BJ (cell line): ENCODE measurements around the gene PRKD1. TPM values are rescaled to one million over a fixed set of nuclear protein-coding genes. Genes with fewer than 3 reads are reported as not detected.
"Not testable (repeated sequence)": the region's sequence is repeated elsewhere in the genome, so short reads cannot be mapped to it uniquely, and the experiment has no call there.

Experiments used
- CTCF ChIA-PET: fragments of 350-600 bp; formaldehyde crosslinking; extraction: SDS; loops from one replicate; lab custom pipeline; 2021; ENCODE audit warnings: antibody characterized with exemption, inconsistent platforms; lab: Yijun Ruan, JAX
- POLR2A ChIA-PET: fragments of 300-600 bp; sonication (Branson Sonifier 250); formaldehyde crosslinking; extraction: SDS; loops from one replicate; lab custom pipeline; 2021; ENCODE audit warnings: antibody characterized with exemption; lab: Charles Lee
- DNase-seq: peaks from one replicate; pipeline ENCODE4 v3.0.0-alpha.2; 2011; ENCODE audit warnings: low read depth
- H3K27me3 ChIP-seq: 2 replicates; pipeline ENCODE4 v1.6.0; 2011; ENCODE audit warnings: low read length; ENCODE audit not compliant: control insufficient read depth, insufficient read depth
- H3K36me3 ChIP-seq: 2 replicates; pipeline ENCODE4 v1.5.1; 2011; ENCODE audit warnings: low read length; ENCODE audit not compliant: control insufficient read depth, insufficient read depth
- H3K4me3 ChIP-seq: 2 replicates; pipeline ENCODE4 v1.5.1; 2011; ENCODE audit warnings: low read depth, mild to moderate bottlenecking, control low read depth, low read length
- CTCF ChIP-seq: IDR thresholded peaks from 2 replicates; pipeline ENCODE4 v1.5.1; 2011; ENCODE audit warnings: low read depth, mild to moderate bottlenecking, control low read depth, inconsistent platforms, low read length, moderate library complexity; ENCODE audit not compliant: insufficient read depth
- polyA plus RNA-seq: library from polyadenylated mRNA; depleted of rRNA; stranded (reverse); fragments of >200 nt; gene quantifications from 2 replicates; pipeline ENCODE4 v1.2.3, GENCODE V29; 2011

Gene PRKD1
- polyA plus RNA-seq, 1 experiment, result 19.8 TPM

DNA sequence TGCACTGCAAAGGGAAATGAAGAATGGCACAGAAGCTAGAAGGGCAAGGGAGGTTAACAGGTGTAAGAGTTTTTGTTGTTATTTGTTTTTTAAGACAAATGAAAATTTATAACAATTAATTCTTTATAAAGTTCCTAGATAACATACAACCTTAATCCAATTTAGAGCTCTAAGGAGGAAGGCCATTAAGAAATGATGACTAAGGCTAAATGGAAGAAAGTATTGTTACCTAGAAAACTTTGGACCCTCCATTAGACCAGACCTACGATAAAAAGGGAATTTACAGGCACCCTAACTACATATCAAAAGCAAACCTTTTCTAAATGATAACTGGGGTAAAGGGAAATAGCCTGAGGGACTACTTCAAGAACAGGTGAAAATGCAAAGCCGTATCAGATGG lies 130.8 kb downstream of the PRKD1 start:
- no peaks in the 10 kb centered on the region for H3K36me3 ChIP-seq
- DNase-seq, result no peak
- POLR2A ChIA-PET, result no interaction called here
- H3K27me3 ChIP-seq, result no peaks in the 10 kb centered on the region
- no peak overlapping the region for H3K4me3 ChIP-seq
- no peak for TF ChIP-seq CTCF
- CTCF ChIA-PET, result no interaction called here

GRCh38 chr14:29789475-29789874 lies 138.2 kb downstream of the PRKD1 start:
- ChIA-PET CTCF (no interaction called here), POLR2A (no interaction called here)
- Histone ChIP-seq H3K36me3 (no peaks in the 10 kb centered on the region), H3K27me3 (no peaks in the 10 kb centered on the region), H3K4me3 (no peak overlapping the region)
- no peak for TF ChIP-seq CTCF
- DNase-seq, result no peak

- POLR2A ChIA-PET, result no interaction called here
- CTCF ChIA-PET, result interaction anchor here (0.7 kb wide), 1 partner anchor 11 kb away, joined by 3 read pairs; no protein-coding TSS in a partner anchor
- DNase-seq, result no peak
- Histone ChIP-seq H3K27me3 (no peaks in the 10 kb centered on the region), H3K4me3 (no peak overlapping the region), H3K36me3 (no peaks in the 10 kb centered on the region)
- no peak for TF ChIP-seq CTCF
Measured at GRCh38 chr14:29788093-29788492, 139.6 kb downstream of the PRKD1 start.

- Histone ChIP-seq H3K36me3 (no peaks in the 10 kb centered on the region), H3K27me3 (no peaks in the 10 kb centered on the region), H3K4me3 (no peak overlapping the region)
- ChIA-PET POLR2A (no interaction called here), CTCF (interaction anchor here (0.8 kb wide), 1 partner anchor 142 kb away, joined by 3 read pairs; no protein-coding TSS in a partner anchor)
- DNase-seq, result no peak
- TF ChIP-seq CTCF, result no peak
Measured at GRCh38 chr14:29783556-29783955, 144.1 kb downstream of the PRKD1 start.

DNA sequence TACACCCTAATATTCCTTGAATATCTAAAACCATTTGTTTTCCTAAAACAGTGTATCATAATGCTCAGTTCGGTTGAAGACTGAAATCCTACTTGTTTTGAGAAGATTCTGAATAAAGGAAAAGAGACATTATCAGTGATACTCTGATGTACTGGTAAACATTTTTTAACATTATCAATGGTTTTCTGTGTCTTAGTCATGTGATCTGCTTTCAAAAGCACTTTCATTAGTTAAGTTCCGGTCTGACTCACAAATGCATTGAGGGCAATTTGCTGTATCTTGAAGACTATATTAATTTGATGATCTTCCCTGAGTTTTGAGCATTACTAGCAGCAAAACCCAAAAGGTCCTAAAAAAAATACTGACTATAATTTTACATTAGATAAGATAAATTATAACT lies 145.6 kb downstream of the PRKD1 start:
- ChIA-PET CTCF (no interaction called here), POLR2A (no interaction called here)
- Histone ChIP-seq H3K27me3 (no peaks in the 10 kb centered on the region), H3K4me3 (no peak overlapping the region), H3K36me3 (no peaks in the 10 kb centered on the region)
- TF ChIP-seq CTCF, result no peak
- no peak for DNase-seq

DNA sequence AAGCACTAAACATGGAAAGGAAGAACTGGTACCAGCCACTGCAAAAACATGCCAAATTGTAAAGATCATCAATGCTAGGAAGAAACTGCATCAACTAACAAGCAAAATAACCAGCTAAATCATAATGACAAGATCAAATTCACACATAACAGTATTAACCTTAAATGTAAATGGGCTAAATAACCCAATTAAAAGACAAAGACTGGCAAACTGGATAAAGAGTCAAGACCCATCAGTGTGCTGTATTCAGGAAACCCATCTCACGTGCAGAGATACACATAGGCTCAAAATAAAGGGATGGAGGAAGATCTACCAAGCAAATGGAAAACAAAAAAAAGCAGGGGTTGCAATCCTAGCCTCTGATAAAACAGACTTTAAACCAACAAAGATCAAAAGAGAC lies 150.5 kb downstream of the PRKD1 start:
- H3K4me3 ChIP-seq, CTCF ChIA-PET, H3K36me3 ChIP-seq, H3K27me3 ChIP-seq, POLR2A ChIA-PET, DNase-seq: not testable (repeated sequence)
